ACHN (cell line): ENCODE measurements around the gene EBF3.

Experiments used
- DNase-seq: peaks from one replicate; pipeline ENCODE4 v3.0.0-alpha.2; 2015
- in situ Hi-C: cut with HindIII; loops from 2 replicates; pipeline ENCODE4 v1.10.0; 2017; ENCODE audit warnings: low sequenced_read_pairs, low pct_ligation_motif_present, low pct_unique_long_range_greater_than_20kb

Gene EBF3

GRCh38 chr10:129839285-129840195 is 124.5 kb downstream of the EBF3 start:
- no peak for DNase-seq
- in situ Hi-C loops, result no loop called here

- DNase-seq, result no peak
- in situ Hi-C loops, result no loop called here
These were observed 125.3 kb downstream of the EBF3 start for GRCh38 chr10:129838794-129839193.

GRCh38 chr10:129837909-129838582 is 126.0 kb downstream of the EBF3 start:
- in situ Hi-C loops, result no loop called here
- DNase-seq, result no peak

- no peak for DNase-seq
- in situ Hi-C loops, result no loop called here
These were observed 127.8 kb downstream of the EBF3 start for GRCh38 chr10:129836253-129836652.

GRCh38 chr10:129833994-129834739 is 129.9 kb downstream of the EBF3 start:
- in situ Hi-C loops, result no loop called here
- DNase-seq, result no peak

- in situ Hi-C loops, result no loop called here
- DNase-seq, result no peak
These were observed 130.6 kb downstream of the EBF3 start for GRCh38 chr10:129833468-129833950.

- DNase-seq, result no peak
- in situ Hi-C loops, result no loop called here
These were observed 131.3 kb downstream of the EBF3 start for GRCh38 chr10:129832573-129833467.

GRCh38 chr10:129831150-129831549 is 132.9 kb downstream of the EBF3 start:
- no peak for DNase-seq
- in situ Hi-C loops, result no loop called here

GRCh38 chr10:129825826-129826225 is 138.2 kb downstream of the EBF3 start:
- no peak for DNase-seq
- in situ Hi-C loops, result no loop called here

GRCh38 chr10:129825221-129825620 is 138.9 kb downstream of the EBF3 start:
- in situ Hi-C loops, result no loop called here
- no peak for DNase-seq

GRCh38 chr10:129820451-129820850 is 143.6 kb downstream of the EBF3 start:
- in situ Hi-C loops, result no loop called here
- no peak for DNase-seq

GRCh38 chr10:129816656-129817045 is 147.4 kb downstream of the EBF3 start:
- no peak for DNase-seq
- in situ Hi-C loops, result no loop called here

- no peak for DNase-seq
- in situ Hi-C loops, result no loop called here
These were observed 148.0 kb downstream of the EBF3 start for GRCh38 chr10:129815898-129816655.

- in situ Hi-C loops, result no loop called here
- no peak for DNase-seq
These were observed 149.1 kb downstream of the EBF3 start for GRCh38 chr10:129814681-129815646.

- in situ Hi-C loops, result no loop called here
- DNase-seq, result no peak
These were observed 151.7 kb downstream of the EBF3 start for GRCh38 chr10:129812398-129812797.

GRCh38 chr10:129811208-129811607 is 152.9 kb downstream of the EBF3 start:
- no peak for DNase-seq
- in situ Hi-C loops, result no loop called here
